Activated CD4-positive, alpha-beta memory T cell treated with anti-CD3 and anti-CD28 coated beads, Interleukin-2, amount 10 ng/mL, durations not matched to agents 7 days and 5 days (primary cell): ENCODE data around the gene TESK1. TPM values are rescaled to one million over a fixed set of nuclear protein-coding genes. Genes with fewer than 3 reads are reported as not detected.
A peak's percentile ranks its signal among the peaks of the same experiment; 100 is the strongest.

ENCODE experiments used
- CTCF ChIA-PET: fragments of 350-600 bp; sonication (Branson Sonifier 250); formaldehyde crosslinking; loops from one replicate; lab custom pipeline; 2021; ENCODE audit warnings: antibody characterized with exemption, inconsistent platforms; lab: Charles Lee
- POLR2A ChIA-PET: fragments of 350-600 bp; sonication (Branson Sonifier 250); formaldehyde crosslinking; loops from one replicate; lab custom pipeline; 2021; ENCODE audit warnings: antibody characterized with exemption; lab: Charles Lee
- DNase-seq: peaks from one replicate; pipeline ENCODE4 v3.0.0-alpha.2; 2020
- H3K27ac Mint-ChIP-seq: one replicate; pipeline ENCODE4 v1.8.0; 2021; ENCODE audit warnings: mild to moderate bottlenecking, mixed read lengths
- H3K27me3 Mint-ChIP-seq: one replicate; pipeline ENCODE4 v1.8.0; 2021; ENCODE audit warnings: mixed read lengths
- H3K36me3 Mint-ChIP-seq: one replicate; pipeline ENCODE4 v1.8.0; 2021; ENCODE audit warnings: low read depth, mixed read lengths
- H3K4me1 Mint-ChIP-seq: one replicate; pipeline ENCODE4 v1.8.0; 2021; ENCODE audit warnings: mixed read lengths
- H3K4me3 Mint-ChIP-seq: one replicate; pipeline ENCODE4 v1.8.0; 2021; ENCODE audit warnings: mild to moderate bottlenecking, mixed read lengths
- H3K9me3 Mint-ChIP-seq: one replicate; pipeline ENCODE4 v1.8.0; 2021; ENCODE audit warnings: mixed read lengths
- total RNA-seq, 2 experiments: library from RNA; stranded (reverse); gene quantifications; one replicate each; pipeline ENCODE4 v1.2.3, GENCODE V29; 2021

Gene TESK1
- total RNA-seq, 2 experiments from 2014 or later = 31.7 to 32.3 TPM

GRCh38 chr9:35653611-35654010, 48.5 kb downstream of the TESK1 start:
- Mint-ChIP-seq H3K4me1 (peaks cover 51% of the 10 kb centered on the region), H3K27me3 (peaks cover 4% of the 10 kb centered on the region), H3K36me3 (peaks cover 23% of the 10 kb centered on the region), H3K27ac (no peak overlapping the region), H3K9me3 (no peaks in the 10 kb centered on the region), H3K4me3 (no peak overlapping the region)
- CTCF ChIA-PET = interaction anchor here (1.0 to 1.2 kb wide), 2 partner anchors 36 to 43 kb away, joined by 3 to 6 read pairs; no protein-coding TSS in a partner anchor
- DNase-seq = no peak
- POLR2A ChIA-PET = no interaction called here

GRCh38 chr9:35656348-35656747, 51.3 kb downstream of the TESK1 start:
- ChIA-PET CTCF (interaction anchor here (1.5 to 12.1 kb wide), 8 partner anchors 8 to 92 kb away, joined by 4 to 223 read pairs (median 31); partner anchors contain the start of genes ARHGEF39, CD72, CREB3 and GBA2), POLR2A (interaction anchor here (1.1 to 11.8 kb wide), 9 partner anchors 8 to 534 kb away, joined by 3 to 257 read pairs (median 3); partner anchors contain the start of genes ARHGEF39, CD72, CLTA and CREB3)
- H3K4me3 Mint-ChIP-seq = no peak overlapping the region
- no peaks in the 10 kb centered on the region for H3K9me3 Mint-ChIP-seq
- H3K27ac Mint-ChIP-seq = no peak overlapping the region
- peaks cover 59% of the 10 kb centered on the region for H3K4me1 Mint-ChIP-seq
- peaks cover 29% of the 10 kb centered on the region for H3K36me3 Mint-ChIP-seq
- H3K27me3 Mint-ChIP-seq = peaks cover 4% of the 10 kb centered on the region
- no peak for DNase-seq

GRCh38 chr9:35656831-35657545, 51.9 kb downstream of the TESK1 start:
- peak overlapping the region; percentile 93 for H3K4me3 Mint-ChIP-seq
- H3K27me3 Mint-ChIP-seq = peaks cover 4% of the 10 kb centered on the region
- ChIA-PET POLR2A (interaction anchor here (0.6 to 11.8 kb wide), 20 partner anchors 8 to 585 kb away, joined by 3 to 257 read pairs (median 5); partner anchors contain the start of genes ARHGEF39, CA9, CD72 and CLTA), CTCF (interaction anchor here (1.3 to 12.1 kb wide), 13 partner anchors 8 to 100 kb away, joined by 4 to 223 read pairs (median 14); partner anchors contain the start of genes ARHGEF39, CD72, CREB3 and GBA2)
- no peak for DNase-seq
- no peaks in the 10 kb centered on the region for H3K9me3 Mint-ChIP-seq
- peaks cover 33% of the 10 kb centered on the region for H3K36me3 Mint-ChIP-seq
- H3K27ac Mint-ChIP-seq = peak overlapping the region; percentile 94
- H3K4me1 Mint-ChIP-seq = peaks cover 58% of the 10 kb centered on the region

GRCh38 chr9:35657546-35658136, 52.6 kb downstream of the TESK1 start, which contains the start of gene RMRP:
Gene RMRP, minus strand, starts transcription at chr9:35658019.
- ChIA-PET POLR2A (interaction anchor here (0.6 to 11.8 kb wide), 25 partner anchors 8 to 586 kb away, joined by 3 to 257 read pairs (median 5); partner anchors contain the start of genes ARHGEF39, CA9, CD72 and CLTA), CTCF (interaction anchor here (0.6 to 12.1 kb wide), 24 partner anchors 10 to 1011 kb away, joined by 3 to 223 read pairs (median 5); partner anchors contain the start of genes CA9, CD72, CREB3 and GALT)
- peak; percentile 89 for DNase-seq
- peak within 1 kb of the TSS; percentile 93 for H3K4me3 Mint-ChIP-seq
- H3K27me3 Mint-ChIP-seq = peaks cover 4% of the 10 kb centered on the region
- H3K9me3 Mint-ChIP-seq = no peaks in the 10 kb centered on the region
- peak within 1 kb of the TSS; percentile 94 for H3K27ac Mint-ChIP-seq
- peaks cover 62% of the 10 kb centered on the region for H3K4me1 Mint-ChIP-seq
- peaks cover 38% of the 10 kb centered on the region for H3K36me3 Mint-ChIP-seq

- H3K4me3 Mint-ChIP-seq = peak within 1 kb of the TSS; percentile 93
- peaks cover 4% of the 10 kb centered on the region for H3K27me3 Mint-ChIP-seq
- no peaks in the 10 kb centered on the region for H3K9me3 Mint-ChIP-seq
- H3K27ac Mint-ChIP-seq = peak within 1 kb of the TSS; percentile 94
- ChIA-PET POLR2A (interaction anchor here (0.6 to 11.8 kb wide), 23 partner anchors 8 to 586 kb away, joined by 3 to 257 read pairs (median 6); partner anchors contain the start of genes ARHGEF39, CA9, CD72 and CLTA), CTCF (interaction anchor here (0.6 to 12.1 kb wide), 25 partner anchors 11 to 1012 kb away, joined by 3 to 223 read pairs (median 5); partner anchors contain the start of genes CA9, CD72, CREB3 and GALT)
- DNase-seq = peak; percentile 84
- H3K4me1 Mint-ChIP-seq = peaks cover 66% of the 10 kb centered on the region
- peaks cover 45% of the 10 kb centered on the region for H3K36me3 Mint-ChIP-seq
These were observed 53.3 kb downstream of the TESK1 start, which contains the start of gene CCDC107 for GRCh38 chr9:35658137-35658967. Gene CCDC107, plus strand, starts transcription at chr9:35658292. Its CDS starts 88 bp downstream, at chr9:35658380.

- POLR2A ChIA-PET = interaction anchor here (1.2 to 11.8 kb wide), 13 partner anchors 10 to 545 kb away, joined by 3 to 257 read pairs (median 7); partner anchors contain the start of genes CD72, CREB3, GBA2 and MSMP
- Mint-ChIP-seq H3K36me3 (peaks cover 49% of the 10 kb centered on the region), H3K4me1 (peaks cover 72% of the 10 kb centered on the region)
These were observed 53.8 kb downstream of the TESK1 start for GRCh38 chr9:35658968-35659220.

GRCh38 chr9:35659340-35659739, 54.3 kb downstream of the TESK1 start:
- ChIA-PET CTCF (interaction anchor here (1.0 to 12.1 kb wide), 12 partner anchors 11 to 97 kb away, joined by 3 to 223 read pairs (median 16); partner anchors contain the start of genes CD72, CREB3, GBA2 and SIT1), POLR2A (interaction anchor here (1.2 to 11.8 kb wide), 9 partner anchors 11 to 545 kb away, joined by 3 to 257 read pairs (median 9); partner anchors contain the start of genes CD72, CREB3, MSMP and SIT1)
- peak overlapping the region; percentile 79 for H3K27ac Mint-ChIP-seq
- H3K4me1 Mint-ChIP-seq = peaks cover 76% of the 10 kb centered on the region
- H3K4me3 Mint-ChIP-seq = peak overlapping the region; percentile 93
- peaks cover 4% of the 10 kb centered on the region for H3K27me3 Mint-ChIP-seq
- H3K36me3 Mint-ChIP-seq = peaks cover 53% of the 10 kb centered on the region
- no peaks in the 10 kb centered on the region for H3K9me3 Mint-ChIP-seq
- DNase-seq = no peak

More at GRCh38 chr9:35658968-35659220, 53.8 kb downstream of the TESK1 start:
- CTCF ChIA-PET = interaction anchor here (1.0 to 12.1 kb wide), 15 partner anchors 11 to 98 kb away, joined by 3 to 223 read pairs (median 14); partner anchors contain the start of genes CA9, CD72, CREB3 and GBA2
- no peak for DNase-seq
- H3K27me3 Mint-ChIP-seq = peaks cover 4% of the 10 kb centered on the region
- H3K4me3 Mint-ChIP-seq = peak overlapping the region; percentile 93
- no peaks in the 10 kb centered on the region for H3K9me3 Mint-ChIP-seq
- H3K27ac Mint-ChIP-seq = peak overlapping the region; percentile 79

Other genes with a start within 250 kb of the TESK1 start
- 1 to 10 TPM; 1.2 to 1.4 TPM for gene RUSC2, start 115.2 kb upstream of the TESK1 start, total RNA-seq
- gene CD72, start 13.2 kb downstream of the TESK1 start, total RNA-seq = 10 to 100 TPM; 11.8 to 11.9 TPM
- 100 to 1,000 TPM; 210 to 214 TPM for gene SIT1, start 45.7 kb downstream of the TESK1 start, total RNA-seq
- gene RMRP, start 52.8 kb downstream of the TESK1 start, total RNA-seq = over 10,000 TPM in 1 of 2 experiments, 1,000 to 10,000 TPM in 1; 9,885 to 10,678 TPM
- gene CCDC107, start 53.0 kb downstream of the TESK1 start, total RNA-seq = 10 to 100 TPM; 36.6 to 37.7 TPM
- gene ARHGEF39, start 59.9 kb downstream of the TESK1 start, total RNA-seq = 10 to 100 TPM; 19.1 to 19.9 TPM
- 1 to 10 TPM; 1.1 to 1.2 TPM for gene CA9, start 68.7 kb downstream of the TESK1 start, total RNA-seq
- gene TPM2, start 84.7 kb downstream of the TESK1 start, total RNA-seq = 1 to 10 TPM; 8.9 to 9.2 TPM
- gene TLN1, start 126.9 kb downstream of the TESK1 start, total RNA-seq = 100 to 1,000 TPM; 341 to 354 TPM
- gene CREB3, start 127.4 kb downstream of the TESK1 start, total RNA-seq = 10 to 100 TPM; 23.2 to 24.1 TPM
- gene GBA2, start 144.0 kb downstream of the TESK1 start, total RNA-seq = 10 to 100 TPM; 45.8 to 49.1 TPM
- gene RGP1, start 144.0 kb downstream of the TESK1 start, total RNA-seq = 10 to 100 TPM; 29.1 to 29.5 TPM
- gene MSMP, start 149.0 kb downstream of the TESK1 start, total RNA-seq = under 1 TPM in 1 of 2 experiments, not detected in 1; 0.48 TPM
- 1 to 10 TPM; 7.7 to 8.5 TPM for gene NPR2, start 186.3 kb downstream of the TESK1 start, total RNA-seq
- gene SPAG8, start 207.0 kb downstream of the TESK1 start, total RNA-seq = 1 to 10 TPM; 2.0 to 2.2 TPM
- gene HINT2, start 209.8 kb downstream of the TESK1 start, total RNA-seq = 10 to 100 TPM; 77.8 to 79.2 TPM
- not detected for gene FAM221B, start 223.5 kb downstream of the TESK1 start, total RNA-seq
- gene TMEM8B, start 224.0 kb downstream of the TESK1 start, total RNA-seq = 1 to 10 TPM; 3.1 to 3.2 TPM